Measurements from ENCODE around the gene HSPA4.

The HSPA4 gene

GRCh38 chr5:133114166-133114932, 62.5 kb downstream of the HSPA4 start:
- Histone ChIP-seq H3K36me3 (ENCODE audit: control insufficient read depth, insufficient read depth, low read length) (no peaks in the 10 kb centered on the region), H3K27ac (ENCODE audit: low read depth, low read length, severe bottlenecking) (no peak overlapping the region), H3K4me1 (ENCODE audit: control insufficient read depth, insufficient read depth, low read length, poor library complexity, severe bottlenecking) (no peaks in the 10 kb centered on the region), H3K4me3 (ENCODE audit: extremely low read depth, insufficient read depth, low read length, poor library complexity, severe bottlenecking) (no peak overlapping the region), H3K9me3 (ENCODE audit: control insufficient read depth, low read length) (no peaks in the 10 kb centered on the region)
- WGBS, 2 experiments (ENCODE audit: insufficient coverage in 2 of 2): 83 to 91% methylated on average over 13 to 14 of the region's 14 CpGs

GRCh38 chr5:133114933-133115310, 63.1 kb downstream of the HSPA4 start:
- 80 to 100% methylated on average over 1 of the region's 1 CpG for WGBS, 2 experiments (ENCODE audit: insufficient coverage in 2 of 2)
- no peaks in the 10 kb centered on the region for H3K36me3 ChIP-seq (ENCODE audit: control insufficient read depth, insufficient read depth, low read length)
- no peak overlapping the region for H3K4me3 ChIP-seq (ENCODE audit: extremely low read depth, insufficient read depth, low read length, poor library complexity, severe bottlenecking)

GRCh38 chr5:133116601-133117000, 64.8 kb downstream of the HSPA4 start:
- Histone ChIP-seq H3K36me3 (ENCODE audit: control insufficient read depth, insufficient read depth, low read length) (no peaks in the 10 kb centered on the region), H3K27ac (ENCODE audit: low read depth, low read length, severe bottlenecking) (no peak overlapping the region), H3K4me3 (ENCODE audit: extremely low read depth, insufficient read depth, low read length, poor library complexity, severe bottlenecking) (no peak overlapping the region), H3K9me3 (ENCODE audit: control insufficient read depth, low read length) (no peaks in the 10 kb centered on the region), H3K4me1 (ENCODE audit: control insufficient read depth, insufficient read depth, low read length, poor library complexity, severe bottlenecking) (no peaks in the 10 kb centered on the region)
- 88 to 100% methylated on average over 2 of the region's 2 CpGs for WGBS, 2 experiments (ENCODE audit: insufficient coverage in 2 of 2)

More at GRCh38 chr5:133114933-133115310, 63.1 kb downstream of the HSPA4 start:
- H3K4me1 ChIP-seq (ENCODE audit: control insufficient read depth, insufficient read depth, low read length, poor library complexity, severe bottlenecking): no peaks in the 10 kb centered on the region
- H3K27ac ChIP-seq (ENCODE audit: low read depth, low read length, severe bottlenecking): no peak overlapping the region
- no peaks in the 10 kb centered on the region for H3K9me3 ChIP-seq (ENCODE audit: control insufficient read depth, low read length)

GRCh38 chr5:133117166-133117911, 65.5 kb downstream of the HSPA4 start:
- Histone ChIP-seq H3K36me3 (ENCODE audit: control insufficient read depth, insufficient read depth, low read length) (no peaks in the 10 kb centered on the region), H3K9me3 (ENCODE audit: control insufficient read depth, low read length) (no peaks in the 10 kb centered on the region), H3K27ac (ENCODE audit: low read depth, low read length, severe bottlenecking) (no peak overlapping the region), H3K4me1 (ENCODE audit: control insufficient read depth, insufficient read depth, low read length, poor library complexity, severe bottlenecking) (no peaks in the 10 kb centered on the region), H3K4me3 (ENCODE audit: extremely low read depth, insufficient read depth, low read length, poor library complexity, severe bottlenecking) (no peak overlapping the region)
- 83 to 91% methylated on average over 6 to 7 of the region's 10 CpGs for WGBS, 2 experiments (ENCODE audit: insufficient coverage in 2 of 2)

- H3K4me1 ChIP-seq (ENCODE audit: control insufficient read depth, insufficient read depth, low read length, poor library complexity, severe bottlenecking): no peaks in the 10 kb centered on the region
- H3K9me3 ChIP-seq (ENCODE audit: control insufficient read depth, low read length): no peaks in the 10 kb centered on the region
- H3K36me3 ChIP-seq (ENCODE audit: control insufficient read depth, insufficient read depth, low read length): no peaks in the 10 kb centered on the region
- H3K4me3 ChIP-seq (ENCODE audit: extremely low read depth, insufficient read depth, low read length, poor library complexity, severe bottlenecking): no peak overlapping the region
- no peak overlapping the region for H3K27ac ChIP-seq (ENCODE audit: low read depth, low read length, severe bottlenecking)
- WGBS, 2 experiments (ENCODE audit: insufficient coverage in 2 of 2): 96 to 97% methylated on average over 3 to 6 of the region's 9 CpGs
Measured at GRCh38 chr5:133117912-133118445, 66.2 kb downstream of the HSPA4 start.

- no peaks in the 10 kb centered on the region for H3K4me1 ChIP-seq (ENCODE audit: control insufficient read depth, insufficient read depth, low read length, poor library complexity, severe bottlenecking)
- no peaks in the 10 kb centered on the region for H3K9me3 ChIP-seq (ENCODE audit: control insufficient read depth, low read length)
- H3K36me3 ChIP-seq (ENCODE audit: control insufficient read depth, insufficient read depth, low read length): no peaks in the 10 kb centered on the region
- 85 to 100% methylated on average over 3 of the region's 4 CpGs for WGBS, 2 experiments (ENCODE audit: insufficient coverage in 2 of 2)
- H3K27ac ChIP-seq (ENCODE audit: low read depth, low read length, severe bottlenecking): no peak overlapping the region
- no peak overlapping the region for H3K4me3 ChIP-seq (ENCODE audit: extremely low read depth, insufficient read depth, low read length, poor library complexity, severe bottlenecking)
Measured at GRCh38 chr5:133118741-133119140, 66.9 kb downstream of the HSPA4 start.

GRCh38 chr5:133119233-133119711, 67.5 kb downstream of the HSPA4 start:
- Histone ChIP-seq H3K4me1 (ENCODE audit: control insufficient read depth, insufficient read depth, low read length, poor library complexity, severe bottlenecking) (no peaks in the 10 kb centered on the region), H3K4me3 (ENCODE audit: extremely low read depth, insufficient read depth, low read length, poor library complexity, severe bottlenecking) (no peak overlapping the region), H3K9me3 (ENCODE audit: control insufficient read depth, low read length) (no peaks in the 10 kb centered on the region), H3K36me3 (ENCODE audit: control insufficient read depth, insufficient read depth, low read length) (no peaks in the 10 kb centered on the region), H3K27ac (ENCODE audit: low read depth, low read length, severe bottlenecking) (no peak overlapping the region)
- 89 to 90% methylated on average over 2 to 4 of the region's 4 CpGs for WGBS, 2 experiments (ENCODE audit: insufficient coverage in 2 of 2)

- no peak overlapping the region for H3K27ac ChIP-seq (ENCODE audit: low read depth, low read length, severe bottlenecking)
- WGBS, 2 experiments (ENCODE audit: insufficient coverage in 2 of 2): 85 to 92% methylated on average over 6 to 7 of the region's 7 CpGs
- no peaks in the 10 kb centered on the region for H3K36me3 ChIP-seq (ENCODE audit: control insufficient read depth, insufficient read depth, low read length)
- H3K4me3 ChIP-seq (ENCODE audit: extremely low read depth, insufficient read depth, low read length, poor library complexity, severe bottlenecking): no peak overlapping the region
- no peaks in the 10 kb centered on the region for H3K4me1 ChIP-seq (ENCODE audit: control insufficient read depth, insufficient read depth, low read length, poor library complexity, severe bottlenecking)
- no peaks in the 10 kb centered on the region for H3K9me3 ChIP-seq (ENCODE audit: control insufficient read depth, low read length)
Measured at GRCh38 chr5:133120156-133120750, 68.4 kb downstream of the HSPA4 start.

GRCh38 chr5:133121080-133121479, 69.3 kb downstream of the HSPA4 start:
- Histone ChIP-seq H3K4me1 (ENCODE audit: control insufficient read depth, insufficient read depth, low read length, poor library complexity, severe bottlenecking) (no peaks in the 10 kb centered on the region), H3K36me3 (ENCODE audit: control insufficient read depth, insufficient read depth, low read length) (no peaks in the 10 kb centered on the region), H3K27ac (ENCODE audit: low read depth, low read length, severe bottlenecking) (no peak overlapping the region), H3K4me3 (ENCODE audit: extremely low read depth, insufficient read depth, low read length, poor library complexity, severe bottlenecking) (no peak overlapping the region), H3K9me3 (ENCODE audit: control insufficient read depth, low read length) (no peaks in the 10 kb centered on the region)
- 93 to 100% methylated on average over 2 of the region's 2 CpGs for WGBS, 2 experiments (ENCODE audit: insufficient coverage in 2 of 2)

GRCh38 chr5:133121611-133122150, 69.9 kb downstream of the HSPA4 start:
- H3K4me3 ChIP-seq (ENCODE audit: extremely low read depth, insufficient read depth, low read length, poor library complexity, severe bottlenecking): no peak overlapping the region
- H3K36me3 ChIP-seq (ENCODE audit: control insufficient read depth, insufficient read depth, low read length): no peaks in the 10 kb centered on the region
- no peak overlapping the region for H3K27ac ChIP-seq (ENCODE audit: low read depth, low read length, severe bottlenecking)
- 76 to 89% methylated on average over 2 to 6 of the region's 9 CpGs for WGBS, 2 experiments (ENCODE audit: insufficient coverage in 2 of 2)
- no peaks in the 10 kb centered on the region for H3K4me1 ChIP-seq (ENCODE audit: control insufficient read depth, insufficient read depth, low read length, poor library complexity, severe bottlenecking)
- H3K9me3 ChIP-seq (ENCODE audit: control insufficient read depth, low read length): no peaks in the 10 kb centered on the region
